Glutamatergic neuron (in vitro differentiated cells): Measurements from ENCODE around the gene RTL5. TPM values are rescaled to one million over a fixed set of nuclear protein-coding genes. Genes with fewer than 3 reads are reported as not detected.

Experiments
- DNase-seq: peaks from one replicate; pipeline ENCODE4 v3.0.0; 2022
- H3K27ac Mint-ChIP-seq: one replicate; pipeline ENCODE4 v1.8.0; 2020; ENCODE audit warnings: mild to moderate bottlenecking, mixed read lengths, inconsistent platforms; ENCODE audit not compliant: unreplicated experiment
- H3K27me3 Mint-ChIP-seq: one replicate; pipeline ENCODE4 v1.8.0; 2020; ENCODE audit warnings: mild to moderate bottlenecking, moderate library complexity, mixed read lengths, inconsistent platforms; ENCODE audit not compliant: unreplicated experiment
- H3K36me3 Mint-ChIP-seq: one replicate; pipeline ENCODE4 v1.8.0; 2020; ENCODE audit warnings: mild to moderate bottlenecking, mixed read lengths, inconsistent platforms; ENCODE audit not compliant: unreplicated experiment
- H3K4me1 Mint-ChIP-seq: one replicate; pipeline ENCODE4 v1.8.0; 2020; ENCODE audit warnings: mild to moderate bottlenecking, low read depth, mixed read lengths, inconsistent platforms; ENCODE audit not compliant: unreplicated experiment
- H3K4me3 Mint-ChIP-seq: one replicate; pipeline ENCODE4 v1.8.0; 2020; ENCODE audit warnings: mild to moderate bottlenecking, mixed read lengths, inconsistent platforms; ENCODE audit not compliant: unreplicated experiment
- H3K9me3 Mint-ChIP-seq: one replicate; pipeline ENCODE4 v1.8.0; 2020; ENCODE audit warnings: mild to moderate bottlenecking, moderate library complexity, mixed read lengths, inconsistent platforms; ENCODE audit not compliant: unreplicated experiment
- CTCF ChIP-seq: fragments of 200-600 bp; sonication (generic); IDR thresholded peaks from one replicate; pipeline ENCODE4 v1.5.0; 2021; ENCODE audit not compliant: partially characterized antibody, unreplicated experiment
- total RNA-seq: library from RNA; stranded (reverse); fragmentation: NEBNext Ultra II Directional; extraction: Animal tissue kit (Norgen Biotek cat#: 25700); gene quantifications from one replicate; pipeline ENCODE4 v1.2.1, GENCODE V29; 2021; ENCODE audit not compliant: unreplicated experiment

The RTL5 gene
- total RNA-seq, 1 donor from 2014 or later, result 18.2 TPM

- Mint-ChIP-seq H3K9me3 (no peaks in the 10 kb centered on the region), H3K27ac (peak overlapping the region; percentile 3), H3K4me1 (peaks cover 12% of the 10 kb centered on the region), H3K4me3 (peak overlapping the region; percentile 0), H3K36me3 (no peaks in the 10 kb centered on the region), H3K27me3 (peaks cover 2% of the 10 kb centered on the region)
- TF ChIP-seq CTCF, result no peak
- no peak for DNase-seq
Observed at GRCh38 chrX:72123471-72124185, 8.1 kb downstream of the RTL5 start.

DNA sequence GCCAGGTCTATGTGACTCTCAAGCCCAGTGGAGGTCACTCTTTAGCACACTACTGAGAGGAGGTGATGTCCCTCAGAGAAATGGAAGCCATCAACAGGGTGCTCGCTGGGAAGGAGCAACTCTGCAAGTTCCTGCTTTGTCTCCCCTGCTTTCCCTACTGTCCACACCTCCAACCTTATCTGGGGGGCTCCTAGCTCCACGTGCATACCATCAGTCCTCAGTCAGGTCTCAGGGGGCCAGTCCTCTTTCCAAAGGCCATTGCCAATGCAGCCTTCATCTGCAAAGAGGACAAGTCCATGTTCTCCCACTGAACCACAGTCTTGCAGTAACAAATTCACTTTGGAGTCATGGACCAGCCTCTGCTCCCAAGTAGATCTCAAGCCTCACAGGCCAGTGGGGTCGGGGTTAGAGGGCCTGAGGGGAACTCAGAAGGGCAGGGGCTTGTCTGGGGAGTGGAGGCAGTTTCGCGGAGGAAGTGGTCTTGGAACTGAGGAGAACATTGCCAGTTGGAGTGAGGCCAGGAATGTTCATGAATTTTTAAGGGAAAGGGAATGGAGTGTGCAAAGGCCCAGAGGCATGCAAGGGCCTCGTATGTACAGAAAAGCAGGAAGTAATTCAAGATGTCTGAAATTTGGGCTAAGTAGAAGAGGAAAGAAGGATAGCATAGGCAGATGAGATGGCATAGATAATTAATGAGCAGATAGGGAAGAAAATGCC is 8.9 kb downstream of the RTL5 start:
- Mint-ChIP-seq H3K27ac (peak overlapping the region; percentile 3), H3K4me3 (peak overlapping the region; percentile 0), H3K9me3 (no peaks in the 10 kb centered on the region), H3K36me3 (no peaks in the 10 kb centered on the region), H3K4me1 (peaks cover 12% of the 10 kb centered on the region), H3K27me3 (peaks cover 2% of the 10 kb centered on the region)
- TF ChIP-seq CTCF, result no peak
- DNase-seq, result no peak

DNA sequence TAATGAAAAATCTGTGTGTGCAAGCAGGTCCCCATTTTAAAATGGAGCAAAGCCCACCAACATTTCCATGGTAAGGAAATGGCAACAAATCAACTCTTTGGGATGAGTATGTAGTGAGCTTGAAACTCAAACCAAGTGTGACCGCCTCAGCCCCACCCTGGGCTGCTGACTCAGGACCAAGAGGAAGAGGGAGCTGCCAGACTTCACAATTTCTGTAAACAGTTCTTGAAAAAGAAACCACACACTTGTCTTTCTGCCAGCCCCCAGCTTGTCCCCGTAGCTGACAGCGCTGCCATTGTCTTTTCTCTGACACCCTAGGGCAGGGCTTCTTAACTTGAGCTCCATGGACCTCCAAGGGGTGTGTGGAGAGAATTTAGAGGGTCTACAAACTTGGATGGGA is 10.3 kb downstream of the RTL5 start:
- no peak overlapping the region for H3K27ac Mint-ChIP-seq
- peaks cover 7% of the 10 kb centered on the region for H3K4me1 Mint-ChIP-seq
- TF ChIP-seq CTCF, result no peak
- H3K9me3 Mint-ChIP-seq, result no peaks in the 10 kb centered on the region
- peaks cover 2% of the 10 kb centered on the region for H3K27me3 Mint-ChIP-seq
- no peaks in the 10 kb centered on the region for H3K36me3 Mint-ChIP-seq
- H3K4me3 Mint-ChIP-seq, result no peak overlapping the region
- DNase-seq, result no peak

DNA sequence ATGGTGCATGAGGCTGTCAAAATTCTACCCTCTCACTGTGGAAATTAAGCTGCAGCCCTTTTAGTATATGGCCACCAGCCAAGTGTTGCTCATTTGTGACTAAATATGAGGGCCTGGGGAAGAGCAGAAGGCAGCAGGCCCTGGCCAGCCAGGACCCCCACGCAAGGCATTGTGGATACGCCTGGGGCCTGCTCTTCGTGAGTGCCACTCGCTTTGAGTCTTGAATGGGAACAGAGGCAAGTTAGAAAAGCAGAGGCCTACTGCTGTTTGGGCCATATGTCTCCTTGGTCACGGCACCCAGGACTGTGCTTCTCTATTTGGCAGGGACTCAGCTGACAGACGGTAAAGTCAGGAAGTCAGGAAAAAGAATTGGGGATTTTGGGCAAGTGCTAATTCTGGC is 10.9 kb downstream of the RTL5 start:
- no peak overlapping the region for H3K4me3 Mint-ChIP-seq
- DNase-seq, result no peak
- TF ChIP-seq CTCF, result no peak
- H3K27me3 Mint-ChIP-seq, result peaks cover 2% of the 10 kb centered on the region
- peaks cover 6% of the 10 kb centered on the region for H3K4me1 Mint-ChIP-seq
- no peaks in the 10 kb centered on the region for H3K36me3 Mint-ChIP-seq
- H3K27ac Mint-ChIP-seq, result no peak overlapping the region
- no peaks in the 10 kb centered on the region for H3K9me3 Mint-ChIP-seq

DNA sequence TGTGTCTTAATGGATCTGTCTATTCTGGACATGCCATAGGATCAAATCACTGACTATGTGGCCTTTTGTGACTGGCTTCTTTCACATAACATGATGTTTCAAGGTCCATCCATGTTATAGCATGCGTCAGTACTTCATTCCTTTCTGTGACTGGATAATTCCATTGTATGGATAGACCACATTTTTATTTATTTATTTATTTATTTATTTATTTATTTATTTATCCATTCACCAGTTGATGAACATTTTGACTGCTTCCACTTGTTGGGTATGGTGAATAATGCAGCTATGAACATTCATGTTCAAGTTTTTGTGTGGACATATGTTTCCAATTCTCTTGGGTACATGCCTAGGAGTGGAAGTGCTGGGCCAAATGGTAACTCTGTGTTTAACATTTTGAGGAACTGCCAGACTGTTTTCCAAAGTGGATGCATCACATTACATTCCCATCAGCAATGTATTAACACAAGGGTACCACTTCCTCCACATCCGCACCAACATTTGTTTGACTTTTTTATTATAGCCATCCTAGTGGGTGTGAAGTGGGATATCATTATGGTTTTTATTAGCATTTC is 14.0 kb downstream of the RTL5 start:
- no peaks in the 10 kb centered on the region for H3K9me3 Mint-ChIP-seq
- no peaks in the 10 kb centered on the region for H3K36me3 Mint-ChIP-seq
- TF ChIP-seq CTCF, result no peak
- no peaks in the 10 kb centered on the region for H3K27me3 Mint-ChIP-seq
- H3K4me3 Mint-ChIP-seq, result no peak overlapping the region
- no peak for DNase-seq
- H3K27ac Mint-ChIP-seq, result no peak overlapping the region
- peaks cover 2% of the 10 kb centered on the region for H3K4me1 Mint-ChIP-seq
